ENCODE results near the gene JSRP1.

DNA sequence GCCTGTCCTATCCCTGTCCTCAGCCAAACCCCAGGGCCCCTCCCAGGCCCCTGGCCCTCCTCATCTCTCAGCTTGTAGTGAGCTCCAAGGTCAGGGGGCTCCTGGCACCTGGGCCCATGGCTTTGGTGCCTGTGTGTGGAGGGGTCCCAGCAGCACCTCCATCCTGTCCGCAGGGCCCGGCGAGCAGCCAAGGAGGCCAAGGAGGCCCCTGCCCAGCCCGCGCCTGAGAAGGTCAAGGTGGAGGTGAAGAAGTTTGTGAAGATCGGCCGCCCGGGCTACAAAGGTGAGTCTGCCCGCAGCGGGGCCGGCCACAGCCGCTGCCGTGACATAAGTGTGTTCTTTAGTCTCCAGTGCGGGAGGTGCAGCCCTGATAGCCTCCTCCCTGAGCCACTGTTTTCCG is 10.9 kb downstream of the JSRP1 start:
- TF ChIP-seq SIN3A (IDR thresholded peaks at IDR 0.05; ENCODE audit: borderline replicate concordance, low read depth, low read length) (no peak), TAF1 (IDR thresholded peaks at IDR 0.05; ENCODE audit: borderline replicate concordance, low read depth, low read length) (no peak), MAX (IDR thresholded peaks at IDR 0.05; ENCODE audit: low read depth) (no peak)
